Panc1 (cell line): ENCODE data around the gene MIF.

ENCODE experiments used
- POLR2AphosphoS5 ChIP-seq: IDR thresholded peaks from 2 replicates; pipeline ENCODE4 v1.6.1; 2012; ENCODE audit warnings: mild to moderate bottlenecking, low read depth, low read length, moderate library complexity
- TF ChIP-seq, protein P1 (sequence below): fragments of 450-650 bp; IDR thresholded peaks from 2 replicates; pipeline ENCODE4 v1.5.1; 2017; ENCODE audit warnings: mild to moderate bottlenecking

- TF ChIP-seq POLR2AphosphoS5 = no peak
- TF ChIP-seq, protein P1, sequence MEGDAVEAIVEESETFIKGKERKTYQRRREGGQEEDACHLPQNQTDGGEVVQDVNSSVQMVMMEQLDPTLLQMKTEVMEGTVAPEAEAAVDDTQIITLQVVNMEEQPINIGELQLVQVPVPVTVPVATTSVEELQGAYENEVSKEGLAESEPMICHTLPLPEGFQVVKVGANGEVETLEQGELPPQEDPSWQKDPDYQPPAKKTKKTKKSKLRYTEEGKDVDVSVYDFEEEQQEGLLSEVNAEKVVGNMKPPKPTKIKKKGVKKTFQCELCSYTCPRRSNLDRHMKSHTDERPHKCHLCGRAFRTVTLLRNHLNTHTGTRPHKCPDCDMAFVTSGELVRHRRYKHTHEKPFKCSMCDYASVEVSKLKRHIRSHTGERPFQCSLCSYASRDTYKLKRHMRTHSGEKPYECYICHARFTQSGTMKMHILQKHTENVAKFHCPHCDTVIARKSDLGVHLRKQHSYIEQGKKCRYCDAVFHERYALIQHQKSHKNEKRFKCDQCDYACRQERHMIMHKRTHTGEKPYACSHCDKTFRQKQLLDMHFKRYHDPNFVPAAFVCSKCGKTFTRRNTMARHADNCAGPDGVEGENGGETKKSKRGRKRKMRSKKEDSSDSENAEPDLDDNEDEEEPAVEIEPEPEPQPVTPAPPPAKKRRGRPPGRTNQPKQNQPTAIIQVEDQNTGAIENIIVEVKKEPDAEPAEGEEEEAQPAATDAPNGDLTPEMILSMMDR = no peak
Observed at GRCh38 chr22:23891726-23892125, 2.5 kb upstream of the MIF start.
